Raji (cell line): Measurements from ENCODE around the gene TMEM263.

ENCODE experiments used
- POLR2A ChIP-seq: IDR thresholded peaks from 2 replicates; pipeline ENCODE4 v1.6.1; 2011; ENCODE audit warnings: low read depth, low read length, control low read depth; ENCODE audit not compliant: insufficient read depth

The TMEM263 gene

GRCh38 chr12:107017042-107017441 is 61.3 kb downstream of the TMEM263 start:
- no peak for TF ChIP-seq POLR2A

GRCh38 chr12:107019546-107019945 is 63.8 kb downstream of the TMEM263 start:
- no peak for TF ChIP-seq POLR2A
